SW 1271 (cell line): ENCODE results near the gene CASTOR1.

Experiments
- DNase-seq, 2 experiments: peaks; one replicate each; lab custom pipeline; 2025; lab: John Stamatoyannopoulos, UW

Gene CASTOR1

GRCh38 chr22:30297991-30298701 lies 8.8 kb upstream of the CASTOR1 start:
- DNase-seq = no peak

GRCh38 chr22:30297276-30297990 lies 8.1 kb upstream of the CASTOR1 start:
- DNase-seq = no peak

- DNase-seq = no peak
Measured at GRCh38 chr22:30296833-30297232, 7.5 kb upstream of the CASTOR1 start.

GRCh38 chr22:30296324-30296723 lies 7.0 kb upstream of the CASTOR1 start:
- no peak for DNase-seq

- no peak for DNase-seq
Measured at GRCh38 chr22:30295576-30295975, 6.3 kb upstream of the CASTOR1 start.

- no peak for DNase-seq
Measured at GRCh38 chr22:30294830-30295229, 5.5 kb upstream of the CASTOR1 start.

- no peak for DNase-seq
Measured at GRCh38 chr22:30294066-30294465, 4.8 kb upstream of the CASTOR1 start.

- DNase-seq = no peak
Measured at GRCh38 chr22:30293026-30293425, 3.7 kb upstream of the CASTOR1 start.

- DNase-seq = no peak
Measured at GRCh38 chr22:30292069-30292970, 3.0 kb upstream of the CASTOR1 start.

- no peak for DNase-seq
Measured at GRCh38 chr22:30291058-30291892, 2.0 kb upstream of the CASTOR1 start.

- peak in 1 of 2 experiments; percentile 25 for DNase-seq
Measured at GRCh38 chr22:30290342-30291057, 1.2 kb upstream of the CASTOR1 start.

GRCh38 chr22:30289980-30290313 lies 642 bp upstream of the CASTOR1 start:
- no peak for DNase-seq

GRCh38 chr22:30288419-30289140 lies 725 bp downstream of the CASTOR1 start:
- no peak for DNase-seq

GRCh38 chr22:30287648-30288418 lies 1.5 kb downstream of the CASTOR1 start:
- peak; percentile 58 to 70 for DNase-seq

GRCh38 chr22:30286813-30287647 lies 2.3 kb downstream of the CASTOR1 start:
- no peak for DNase-seq

- no peak for DNase-seq
Measured at GRCh38 chr22:30286331-30286730, 3.0 kb downstream of the CASTOR1 start.

GRCh38 chr22:30285846-30286200 lies 3.5 kb downstream of the CASTOR1 start:
- DNase-seq = no peak

- no peak for DNase-seq
Measured at GRCh38 chr22:30285176-30285845, 4.0 kb downstream of the CASTOR1 start.
